Mammary epithelial cell (primary cell): ENCODE results near the gene ERMP1.

Experiments used
- CTCF ChIP-seq, 2 donors: IDR thresholded peaks in 1 of 2; conservative IDR thresholded peaks in 1 of 2; 2 replicates each; pipeline ENCODE4 v1.5.1; 2011 to 2012; ENCODE audit warnings: inconsistent platforms in 2 of 2, low read length in 2 of 2, mild to moderate bottlenecking in 2 of 2, control low read depth in 1 of 2, low read depth in 1 of 2; ENCODE audit not compliant: insufficient read depth in 1 of 2; ENCODE audit errors: extremely low read depth in 1 of 2
- EZH2 ChIP-seq: IDR thresholded peaks from 2 replicates; pipeline ENCODE4 v1.6.1; 2012; ENCODE audit warnings: low read length, inconsistent platforms, borderline replicate concordance

GRCh38 chr9:5760338-5760737, 72.6 kb downstream of the ERMP1 start:
- TF ChIP-seq CTCF (conservative IDR thresholded peaks at IDR 0.05 in 1 of 2, IDR thresholded peaks at IDR 0.05 in 1 of 2; ENCODE audit: extremely low read depth in 1 of 2, insufficient read depth in 1 of 2, low read depth in 1 of 2, low read length in 2 of 2), result no peak
- no peak for TF ChIP-seq EZH2
